Lower lobe of right lung (tissue), 2 donors: Measurements from ENCODE around the gene UQCRH. TPM values are rescaled to one million over a fixed set of nuclear protein-coding genes. Genes with fewer than 3 reads are reported as not detected.
"Not testable (repeated sequence)": the region's sequence is repeated elsewhere in the genome, so short reads cannot be mapped to it uniquely, and the experiment has no call there.

Experiments used
- ATAC-seq, 2 donors: fragments of 200-7000 bp; cut with Tn5 transposase; one replicate each; pipeline ENCODE4 v1.9.1; 2020 to 2022; ENCODE audit warnings: mild to moderate bottlenecking in 2 of 2, moderate library complexity in 2 of 2
- DNase-seq: peaks from one replicate; pipeline ENCODE4 v3.0.0-alpha.2; 2020
- H3K27ac ChIP-seq: fragments of 200-600 bp; one replicate; pipeline ENCODE4 v1.8.0; 2022
- H3K27me3 ChIP-seq: fragments of 200-600 bp; one replicate; pipeline ENCODE4 v1.8.0; 2022; ENCODE audit warnings: low read depth
- H3K36me3 ChIP-seq: fragments of 200-600 bp; one replicate; pipeline ENCODE4 v1.8.0; 2022; ENCODE audit warnings: mild to moderate bottlenecking
- H3K4me1 ChIP-seq: fragments of 200-600 bp; one replicate; pipeline ENCODE4 v1.8.0; 2022
- H3K4me3 ChIP-seq: fragments of 200-600 bp; one replicate; pipeline ENCODE4 v1.8.0; 2022; ENCODE audit warnings: mild to moderate bottlenecking
- H3K9me3 ChIP-seq: fragments of 200-600 bp; one replicate; pipeline ENCODE4 v1.8.0; 2022
- intact Hi-C: fragments of 100-400 bp; cut with DNase I; formaldehyde crosslinking; loops from one replicate; pipeline ENCODE4 v1.11.0; 2022
- total RNA-seq: library from RNA; stranded (reverse); fragmentation: NEBNext Ultra II Directional; extraction: Animal tissue kit (Norgen Biotek cat#: 25700); gene quantifications from one replicate; pipeline ENCODE4 v1.2.1, GENCODE V29; 2021
- TF ChIP-seq, protein P1 (sequence below): fragments of 200-600 bp; IDR thresholded peaks from one replicate; pipeline ENCODE4 v1.8.0; 2022; ENCODE audit warnings: antibody characterized with exemption, mild to moderate bottlenecking
- donor health status: DM: no; HTN: yes; CAD: no; lungs with severe emphysema.

UQCRH gene
- total RNA-seq, 1 donor from 2014 or later, result 157 TPM

DNA sequence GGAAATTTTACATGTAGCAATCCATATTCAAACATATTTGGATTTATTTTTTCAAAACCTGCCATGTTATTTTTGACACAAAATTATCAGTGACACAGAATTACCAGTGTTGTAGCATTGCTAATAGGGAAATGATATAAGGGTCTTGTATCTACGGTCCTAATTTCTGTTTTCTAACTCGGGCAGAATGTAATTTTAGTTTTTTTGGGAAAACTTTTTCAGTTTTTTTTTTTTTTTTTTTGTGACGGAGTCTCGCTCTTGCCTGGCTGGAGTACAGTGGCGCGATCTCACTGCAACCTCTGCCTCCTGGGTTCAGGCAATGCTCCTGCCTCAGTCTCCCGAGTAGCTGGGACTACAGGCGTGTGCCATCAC lies 2.6 kb downstream of the UQCRH start:
- intact Hi-C loops, result no loop called here
- peaks cover 29% of the 10 kb centered on the region for H3K36me3 ChIP-seq
- H3K27me3 ChIP-seq, result no peaks in the 10 kb centered on the region
- no peak for ATAC-seq
- no peak for DNase-seq
- no peak overlapping the region for H3K27ac ChIP-seq
- H3K9me3 ChIP-seq, result no peaks in the 10 kb centered on the region
- TF ChIP-seq, protein P1, sequence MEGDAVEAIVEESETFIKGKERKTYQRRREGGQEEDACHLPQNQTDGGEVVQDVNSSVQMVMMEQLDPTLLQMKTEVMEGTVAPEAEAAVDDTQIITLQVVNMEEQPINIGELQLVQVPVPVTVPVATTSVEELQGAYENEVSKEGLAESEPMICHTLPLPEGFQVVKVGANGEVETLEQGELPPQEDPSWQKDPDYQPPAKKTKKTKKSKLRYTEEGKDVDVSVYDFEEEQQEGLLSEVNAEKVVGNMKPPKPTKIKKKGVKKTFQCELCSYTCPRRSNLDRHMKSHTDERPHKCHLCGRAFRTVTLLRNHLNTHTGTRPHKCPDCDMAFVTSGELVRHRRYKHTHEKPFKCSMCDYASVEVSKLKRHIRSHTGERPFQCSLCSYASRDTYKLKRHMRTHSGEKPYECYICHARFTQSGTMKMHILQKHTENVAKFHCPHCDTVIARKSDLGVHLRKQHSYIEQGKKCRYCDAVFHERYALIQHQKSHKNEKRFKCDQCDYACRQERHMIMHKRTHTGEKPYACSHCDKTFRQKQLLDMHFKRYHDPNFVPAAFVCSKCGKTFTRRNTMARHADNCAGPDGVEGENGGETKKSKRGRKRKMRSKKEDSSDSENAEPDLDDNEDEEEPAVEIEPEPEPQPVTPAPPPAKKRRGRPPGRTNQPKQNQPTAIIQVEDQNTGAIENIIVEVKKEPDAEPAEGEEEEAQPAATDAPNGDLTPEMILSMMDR, result no peak
- H3K4me1 ChIP-seq, result peaks cover 28% of the 10 kb centered on the region
- H3K4me3 ChIP-seq, result no peak overlapping the region

DNA sequence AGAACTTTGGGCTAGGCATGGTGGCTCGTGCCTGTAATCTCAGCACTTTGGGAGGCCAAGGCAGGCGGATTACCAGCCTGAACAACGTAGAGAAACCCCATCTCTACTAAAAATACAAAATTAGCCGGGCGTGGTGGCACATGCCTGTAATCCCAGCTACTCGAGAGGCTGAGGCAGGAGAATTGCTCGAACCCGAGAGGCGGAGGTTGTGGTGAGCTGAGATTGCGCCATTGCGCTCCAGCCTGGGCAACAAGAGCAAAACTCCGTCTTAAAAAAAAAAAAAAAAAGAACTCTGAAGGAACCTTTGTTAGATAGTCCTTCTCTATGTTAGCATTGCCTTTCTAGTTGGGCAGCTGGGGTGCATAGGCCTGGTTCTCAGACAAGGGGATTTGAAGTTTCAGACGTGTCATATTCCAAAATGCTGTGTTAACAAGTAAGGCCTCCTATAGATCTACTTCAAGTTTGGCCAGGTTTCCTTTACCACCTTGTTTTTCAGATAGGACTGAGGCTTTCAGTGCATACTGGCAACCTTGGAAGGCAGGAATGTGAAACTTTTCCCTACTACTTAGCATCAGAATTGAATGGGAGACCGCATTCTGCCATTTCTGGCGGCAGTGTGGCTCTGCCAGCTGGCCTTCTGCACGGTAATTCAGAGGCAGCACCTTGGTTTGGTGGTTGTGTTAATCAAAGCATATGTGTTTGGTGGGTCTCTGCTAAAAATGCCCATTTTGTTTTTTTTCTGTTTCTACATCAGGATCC lies 6.1 kb downstream of the UQCRH start:
- TF ChIP-seq, protein P1, result no peak
- no peaks in the 10 kb centered on the region for H3K27me3 ChIP-seq
- H3K36me3 ChIP-seq, result peaks cover 63% of the 10 kb centered on the region
- H3K4me3 ChIP-seq, result no peak overlapping the region
- intact Hi-C loops, result no loop called here
- H3K27ac ChIP-seq, result no peak overlapping the region
- ATAC-seq, result no peak
- DNase-seq, result no peak
- H3K9me3 ChIP-seq, result no peaks in the 10 kb centered on the region
- H3K4me1 ChIP-seq, result peaks cover 17% of the 10 kb centered on the region

DNA sequence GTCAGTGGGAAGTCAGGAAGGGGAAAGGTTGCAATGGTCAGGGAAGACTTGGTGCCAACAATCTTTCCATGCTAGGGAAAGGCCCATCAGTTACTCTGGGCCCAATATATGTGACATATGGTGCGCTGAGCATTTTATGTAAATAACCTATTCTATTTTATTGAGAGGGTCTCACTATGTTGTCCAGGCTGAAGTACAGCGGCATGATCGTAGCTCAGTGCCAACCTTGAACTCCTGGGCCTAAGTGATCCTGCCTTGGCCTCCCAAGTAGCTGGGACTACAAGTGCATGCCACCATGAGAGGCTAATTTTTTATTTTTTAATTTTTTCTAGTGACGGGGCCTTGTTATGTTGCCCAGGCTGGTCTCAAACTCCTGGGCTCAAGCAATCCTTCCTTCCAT lies 6.8 kb downstream of the UQCRH start:
- TF ChIP-seq, protein P1, result no peak
- H3K36me3 ChIP-seq, result peaks cover 70% of the 10 kb centered on the region
- H3K9me3 ChIP-seq, result no peaks in the 10 kb centered on the region
- H3K27me3 ChIP-seq, result no peaks in the 10 kb centered on the region
- no peak for DNase-seq
- intact Hi-C loops, result no loop called here
- no peak overlapping the region for H3K4me3 ChIP-seq
- peaks cover 10% of the 10 kb centered on the region for H3K4me1 ChIP-seq
- ATAC-seq, result no peak
- H3K27ac ChIP-seq, result no peak overlapping the region

DNA sequence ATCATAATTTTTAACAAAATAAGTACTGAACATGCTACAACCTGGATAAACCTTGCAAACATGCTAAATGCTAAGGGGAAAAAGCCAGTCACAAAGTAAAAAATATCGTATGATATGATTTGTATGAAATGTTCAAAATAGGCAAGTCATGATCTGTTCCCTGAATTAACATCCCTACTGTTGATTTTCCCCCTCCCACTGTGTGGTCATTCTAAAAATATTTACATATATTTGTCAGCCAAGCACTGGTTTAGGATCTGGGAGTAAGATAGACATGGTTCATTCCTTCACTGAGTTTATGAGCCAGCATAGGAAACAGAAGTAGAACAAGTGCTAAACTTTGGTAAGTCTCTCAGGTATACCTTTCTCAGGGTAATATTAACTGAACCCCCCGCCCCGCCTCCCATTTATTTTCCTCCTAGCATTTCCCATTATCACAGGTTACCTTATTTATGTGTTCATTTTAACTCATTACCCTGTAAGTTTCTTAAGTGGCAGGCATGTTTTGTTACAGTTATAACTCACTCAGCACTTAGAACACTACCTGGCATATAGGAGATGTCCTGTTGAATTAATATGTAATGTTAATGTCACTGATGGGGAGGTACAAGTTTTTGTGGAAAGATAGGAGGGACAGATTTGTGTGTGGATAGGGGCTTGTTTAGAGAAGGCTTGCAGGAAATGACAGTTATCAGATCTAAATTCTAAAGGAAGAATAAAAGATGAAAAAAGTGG lies 12.3 kb downstream of the UQCRH start:
- intact Hi-C loops, result no loop called here
- Histone ChIP-seq H3K27me3 (no peaks in the 10 kb centered on the region), H3K9me3 (no peaks in the 10 kb centered on the region), H3K4me1 (no peaks in the 10 kb centered on the region), H3K27ac (no peak overlapping the region), H3K4me3 (no peak overlapping the region), H3K36me3 (peaks cover 67% of the 10 kb centered on the region)
- ATAC-seq (no peak), DNase-seq (no peak)
- TF ChIP-seq, protein P1, result no peak

DNA sequence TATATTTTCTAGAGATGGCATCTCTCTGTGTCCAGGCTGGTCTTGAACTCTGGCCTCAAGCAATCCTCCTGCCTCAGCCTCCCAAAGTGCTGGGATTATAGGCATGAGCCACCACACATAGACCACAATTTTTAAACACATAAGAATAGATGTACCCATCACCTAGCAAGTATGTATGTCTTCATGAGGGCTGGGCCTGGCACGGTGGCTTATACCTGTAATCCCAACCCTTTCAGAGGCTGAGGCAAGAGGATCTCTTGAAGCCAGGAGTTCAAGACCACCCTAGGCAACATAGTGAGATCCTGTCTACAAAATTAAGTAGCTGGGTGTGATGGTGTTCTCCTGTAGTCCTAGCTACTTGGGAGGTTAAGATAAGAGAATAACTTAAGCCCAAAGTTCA lies 13.8 kb downstream of the UQCRH start:
- DNase-seq (no peak), ATAC-seq (no peak)
- Histone ChIP-seq H3K27ac (no peak overlapping the region), H3K36me3 (peaks cover 52% of the 10 kb centered on the region), H3K4me1 (no peaks in the 10 kb centered on the region), H3K4me3 (no peak overlapping the region), H3K27me3 (no peaks in the 10 kb centered on the region), H3K9me3 (no peaks in the 10 kb centered on the region)
- intact Hi-C loops, result no loop called here
- TF ChIP-seq, protein P1, result no peak

DNA sequence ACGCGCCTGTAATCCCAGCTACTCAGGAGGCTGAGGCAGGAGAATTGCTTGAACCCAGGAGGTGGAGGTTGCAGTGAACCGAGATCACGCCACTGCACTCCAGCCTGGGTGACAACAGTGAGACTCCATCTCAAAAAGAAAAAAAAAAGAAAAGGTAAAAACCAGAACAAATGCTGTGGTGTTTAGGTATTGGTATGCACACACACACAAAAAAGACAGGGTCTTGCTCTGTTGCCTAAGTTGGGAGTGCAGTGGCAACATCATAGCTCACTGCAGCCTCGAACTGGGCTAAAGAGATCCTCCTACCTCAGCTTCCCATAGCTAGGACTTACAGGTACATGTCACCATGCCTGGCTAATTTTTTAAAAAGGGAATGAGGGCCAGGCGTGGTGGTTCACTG lies 15.8 kb downstream of the UQCRH start:
- intact Hi-C loops, DNase-seq: not testable (repeated sequence)

DNA sequence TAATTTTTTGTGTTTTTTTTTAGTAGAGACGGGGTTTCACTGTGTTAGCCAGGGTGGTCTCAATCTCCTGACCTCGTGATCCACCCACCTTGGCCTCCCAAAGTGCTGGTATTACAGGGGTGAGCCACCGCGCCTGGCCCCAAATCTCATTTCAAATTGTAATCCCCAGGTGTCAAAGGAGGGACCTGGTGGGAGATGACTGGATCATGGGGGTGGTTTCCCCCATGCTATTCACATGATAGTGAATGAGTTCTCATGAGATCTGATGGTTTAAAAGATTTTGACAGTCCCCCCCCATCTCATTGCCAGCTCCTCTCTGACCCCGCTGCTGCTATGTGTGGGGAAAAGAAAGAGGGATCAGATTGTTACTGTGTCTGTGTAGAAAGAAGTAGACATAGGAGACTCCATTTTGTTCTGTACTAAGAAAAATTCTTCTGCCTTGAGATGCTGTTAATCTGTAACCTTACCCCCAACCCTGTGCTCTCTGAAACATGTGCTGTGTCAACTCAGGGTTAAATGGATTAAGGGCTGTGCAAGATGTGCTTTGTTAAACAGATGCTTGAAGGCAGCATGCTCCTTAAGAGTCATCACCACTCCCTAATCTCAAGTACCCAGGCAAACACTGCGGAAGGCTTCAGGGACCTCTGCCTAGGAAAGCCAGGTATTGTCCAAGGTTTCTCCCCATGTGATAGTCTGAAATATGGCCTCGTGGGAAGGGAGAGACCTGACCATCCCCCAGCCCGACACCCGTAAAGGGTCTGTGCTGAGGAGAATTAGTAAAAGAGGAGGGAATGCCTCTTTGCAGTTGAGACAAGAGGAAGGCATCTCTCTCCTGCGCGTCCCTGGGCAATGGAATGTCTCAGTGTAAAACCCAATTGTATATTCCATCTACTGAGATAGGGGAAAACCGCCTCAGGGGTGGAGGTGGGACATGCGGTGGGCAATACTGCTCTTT lies 16.7 kb downstream of the UQCRH start:
- H3K4me3 ChIP-seq, ATAC-seq, H3K27ac ChIP-seq, DNase-seq, H3K9me3 ChIP-seq, H3K4me1 ChIP-seq, intact Hi-C loops, H3K27me3 ChIP-seq: not testable (repeated sequence)
- peaks cover 23% of the 10 kb centered on the region for H3K36me3 ChIP-seq

More for the DNA sequence above, 15.8 kb downstream of the UQCRH start:
- H3K27ac ChIP-seq, H3K9me3 ChIP-seq, H3K4me3 ChIP-seq, H3K4me1 ChIP-seq, H3K27me3 ChIP-seq, ATAC-seq: not testable (repeated sequence)
- H3K36me3 ChIP-seq, result peaks cover 32% of the 10 kb centered on the region

DNA sequence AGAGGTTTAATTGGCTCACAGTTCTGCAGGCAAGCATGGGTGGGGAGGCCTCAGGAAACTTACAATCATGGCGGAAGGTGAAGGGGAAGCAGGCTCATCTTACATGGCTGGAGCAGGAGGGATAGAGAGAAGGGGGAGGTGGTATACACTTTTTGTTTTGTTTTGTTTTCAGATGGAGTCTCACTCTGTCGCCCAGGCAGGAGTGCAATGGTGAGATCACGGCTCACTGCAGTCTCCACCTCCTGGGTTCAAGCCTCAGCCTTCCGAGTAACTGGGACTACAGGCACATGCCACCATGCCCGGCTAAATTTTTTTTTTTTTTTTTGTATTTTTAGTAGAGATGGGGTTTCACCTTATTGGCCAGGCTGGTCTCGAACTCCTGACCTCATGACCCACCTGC lies 18.7 kb downstream of the UQCRH start:
- H3K9me3 ChIP-seq, DNase-seq, H3K27me3 ChIP-seq, H3K4me1 ChIP-seq, H3K4me3 ChIP-seq, H3K27ac ChIP-seq, H3K36me3 ChIP-seq, intact Hi-C loops, ATAC-seq: not testable (repeated sequence)
